ENCODE measurements around the gene PLP2.
A peak's percentile ranks its signal among the peaks of the same experiment; 100 is the strongest.

The PLP2 gene

GRCh38 chrX:49187526-49187925 lies 15.8 kb downstream of the PLP2 start:
- DNase-seq = no peak

GRCh38 chrX:49188468-49189076 lies 16.9 kb downstream of the PLP2 start:
- no peak for DNase-seq

GRCh38 chrX:49189606-49190005 lies 17.9 kb downstream of the PLP2 start:
- no peak for DNase-seq

GRCh38 chrX:49190821-49191573 lies 19.3 kb downstream of the PLP2 start:
- peak; percentile 83 for DNase-seq

- DNase-seq = no peak
Observed at GRCh38 chrX:49191574-49192011, 19.9 kb downstream of the PLP2 start.

- DNase-seq = no peak
Observed at GRCh38 chrX:49192722-49193328, 21.1 kb downstream of the PLP2 start.

GRCh38 chrX:49193542-49193964 lies 21.9 kb downstream of the PLP2 start:
- no peak for DNase-seq

- DNase-seq = no peak
Observed at GRCh38 chrX:49197543-49198087, 25.9 kb downstream of the PLP2 start.

- DNase-seq = no peak
Observed at GRCh38 chrX:49198540-49199314, 27.0 kb downstream of the PLP2 start.

GRCh38 chrX:49199315-49199595 lies 27.6 kb downstream of the PLP2 start:
- DNase-seq = no peak

- peak; percentile 83 for DNase-seq
Observed at GRCh38 chrX:49199906-49200771, 28.4 kb downstream of the PLP2 start, which contains the start of gene SYP. Gene SYP (minus strand): TSS chrX:49200193. CDS start chrX:49200186, 7 bp downstream.

- DNase-seq = no peak
Observed at GRCh38 chrX:49202022-49202421, 30.3 kb downstream of the PLP2 start.

- no peak for DNase-seq
Observed at GRCh38 chrX:49203536-49203935, 31.8 kb downstream of the PLP2 start.

- no peak for DNase-seq
Observed at GRCh38 chrX:49204017-49204416, 32.3 kb downstream of the PLP2 start.

- DNase-seq = no peak
Observed at GRCh38 chrX:49204709-49205108, 33.0 kb downstream of the PLP2 start.

- no peak for DNase-seq
Observed at GRCh38 chrX:49205443-49205842, 33.7 kb downstream of the PLP2 start.

- no peak for DNase-seq
Observed at GRCh38 chrX:49206543-49206942, 34.8 kb downstream of the PLP2 start.

- DNase-seq = no peak
Observed at GRCh38 chrX:49208399-49208798, 36.7 kb downstream of the PLP2 start.

GRCh38 chrX:49209434-49210251 lies 37.9 kb downstream of the PLP2 start:
- DNase-seq = no peak

GRCh38 chrX:49210406-49210805 lies 38.7 kb downstream of the PLP2 start:
- DNase-seq = no peak

- DNase-seq = no peak
Observed at GRCh38 chrX:49211074-49211473, 39.4 kb downstream of the PLP2 start.

All from activated gamma-delta T cell treated with Interleukin-2 at 50 U/mL for 16 hours (primary cell).